ENCODE measurements around the gene ACP2. TPM values are rescaled to one million over a fixed set of nuclear protein-coding genes. Genes with fewer than 3 reads are reported as not detected.

The ACP2 gene
- total and polyA plus RNA-seq, 9 donors: 14.7 to 25.5 (median 18.7) TPM

DNA sequence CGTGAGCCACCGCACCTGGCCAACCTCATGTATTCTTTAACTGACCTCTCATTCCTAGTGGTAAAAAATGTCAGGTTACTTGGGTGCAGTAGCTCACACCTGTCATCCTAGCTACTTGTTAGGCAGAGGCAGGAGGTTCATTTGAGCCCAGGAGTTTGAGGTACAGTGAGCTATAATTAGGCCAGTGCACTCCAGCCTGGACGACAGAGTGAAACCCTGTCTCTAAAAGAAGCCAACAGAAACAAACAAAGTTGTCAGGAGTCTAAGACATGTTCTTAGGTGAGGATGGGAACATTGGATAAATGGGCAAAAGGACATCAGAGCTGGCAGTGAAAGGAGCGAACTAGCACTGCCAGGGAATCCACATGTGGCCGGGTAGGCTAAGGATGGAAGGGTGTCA is 39.5 kb upstream of the ACP2 start:
- WGBS, 3 donors: 81 to 87% (median 86%) methylated on average over 5 of the region's 5 CpGs
- no peaks in the 10 kb centered on the region for H3K4me1 ChIP-seq (ENCODE audit: insufficient read depth)
- no peak for DNase-seq

DNA sequence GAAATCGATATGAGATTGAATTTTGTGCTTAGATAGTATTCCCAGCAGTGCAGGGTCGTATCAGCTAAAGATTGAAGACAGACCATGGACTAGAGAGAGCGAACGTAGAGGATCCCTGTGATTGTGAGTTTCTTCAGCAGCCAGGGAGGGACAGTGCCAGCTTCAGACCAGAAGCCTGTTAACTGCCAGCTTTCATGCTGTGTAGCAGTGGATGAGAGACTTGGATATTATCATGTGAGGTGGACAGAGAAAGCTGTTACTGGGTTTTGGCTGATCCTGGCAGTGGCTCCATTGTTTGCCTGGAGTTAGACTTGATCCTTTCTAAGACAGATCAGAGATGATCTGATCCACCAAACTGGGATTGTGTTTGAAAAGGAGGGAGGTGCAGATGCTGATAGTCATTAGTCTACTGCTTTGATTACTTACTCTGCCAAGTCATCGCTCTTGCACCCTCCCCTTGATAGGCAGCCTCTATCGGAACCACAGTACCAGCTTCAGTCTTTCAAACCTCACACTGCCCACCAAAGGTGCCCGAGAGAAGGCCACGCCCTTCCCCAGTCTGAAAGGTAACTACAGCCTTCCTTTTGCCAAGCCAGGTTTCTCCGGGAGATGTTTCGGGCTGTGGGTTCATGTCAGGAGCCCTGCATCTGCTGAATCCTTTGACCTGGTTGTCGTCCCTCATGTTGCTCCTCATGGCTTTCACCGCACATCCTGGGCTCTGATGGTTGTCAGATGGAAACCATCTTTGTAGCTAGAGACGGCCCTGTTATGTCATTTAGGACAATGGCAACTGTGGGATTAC is 37.6 kb upstream of the ACP2 start:
- intact Hi-C loops (cut with DNase I): no loop called here
- TF ChIP-seq EP300 (IDR thresholded peaks at IDR 0.05) (no peak), POLR2A (IDR thresholded peaks at IDR 0.05) (no peak)
- TF ChIP-seq, protein P1, sequence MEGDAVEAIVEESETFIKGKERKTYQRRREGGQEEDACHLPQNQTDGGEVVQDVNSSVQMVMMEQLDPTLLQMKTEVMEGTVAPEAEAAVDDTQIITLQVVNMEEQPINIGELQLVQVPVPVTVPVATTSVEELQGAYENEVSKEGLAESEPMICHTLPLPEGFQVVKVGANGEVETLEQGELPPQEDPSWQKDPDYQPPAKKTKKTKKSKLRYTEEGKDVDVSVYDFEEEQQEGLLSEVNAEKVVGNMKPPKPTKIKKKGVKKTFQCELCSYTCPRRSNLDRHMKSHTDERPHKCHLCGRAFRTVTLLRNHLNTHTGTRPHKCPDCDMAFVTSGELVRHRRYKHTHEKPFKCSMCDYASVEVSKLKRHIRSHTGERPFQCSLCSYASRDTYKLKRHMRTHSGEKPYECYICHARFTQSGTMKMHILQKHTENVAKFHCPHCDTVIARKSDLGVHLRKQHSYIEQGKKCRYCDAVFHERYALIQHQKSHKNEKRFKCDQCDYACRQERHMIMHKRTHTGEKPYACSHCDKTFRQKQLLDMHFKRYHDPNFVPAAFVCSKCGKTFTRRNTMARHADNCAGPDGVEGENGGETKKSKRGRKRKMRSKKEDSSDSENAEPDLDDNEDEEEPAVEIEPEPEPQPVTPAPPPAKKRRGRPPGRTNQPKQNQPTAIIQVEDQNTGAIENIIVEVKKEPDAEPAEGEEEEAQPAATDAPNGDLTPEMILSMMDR (IDR thresholded peaks at IDR 0.05): no peak
- no peaks in the 10 kb centered on the region for H3K4me1 ChIP-seq (ENCODE audit: insufficient read depth)
- no peak overlapping the region for H3K4me3 ChIP-seq
- no peaks in the 10 kb centered on the region for H3K36me3 ChIP-seq
- 92% methylated on average over 13 of the region's 13 CpGs for WGBS, 3 donors
- no peak overlapping the region for H3K27ac ChIP-seq
- H3K9me3 ChIP-seq: no peaks in the 10 kb centered on the region
- H3K27me3 ChIP-seq: no peaks in the 10 kb centered on the region
- no peak for DNase-seq

More for the DNA sequence above, 39.5 kb upstream of the ACP2 start:
- intact Hi-C loops (cut with DNase I): no loop called here
- no peak overlapping the region for H3K27ac ChIP-seq
- H3K9me3 ChIP-seq: no peaks in the 10 kb centered on the region
- no peak overlapping the region for H3K4me3 ChIP-seq
- H3K27me3 ChIP-seq: no peaks in the 10 kb centered on the region
- H3K36me3 ChIP-seq: no peaks in the 10 kb centered on the region
- TF ChIP-seq, protein P1 (IDR thresholded peaks at IDR 0.05): no peak
- no peak for TF ChIP-seq POLR2A (IDR thresholded peaks at IDR 0.05)
- no peak for TF ChIP-seq EP300 (IDR thresholded peaks at IDR 0.05)

DNA sequence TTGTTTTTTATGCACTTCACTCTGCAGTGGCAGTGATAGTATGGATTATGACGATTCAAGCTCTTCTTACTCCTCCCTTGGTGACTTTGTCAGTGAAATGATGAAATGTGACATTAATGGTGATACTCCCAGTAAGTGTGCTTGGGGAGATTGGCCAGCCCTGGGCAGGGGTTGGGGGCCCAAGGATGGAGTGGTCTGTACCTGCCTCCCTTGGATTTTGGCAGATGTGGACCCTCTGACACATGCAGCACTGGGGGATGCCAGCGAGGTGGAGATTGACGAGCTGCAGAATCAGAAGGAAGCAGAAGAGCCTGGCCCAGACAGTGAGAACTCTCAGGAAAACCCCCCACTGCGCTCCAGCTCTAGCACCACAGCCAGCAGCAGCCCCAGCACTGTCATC is 35.5 kb upstream of the ACP2 start:
- 92 to 94% (median 93%) methylated on average over 4 of the region's 4 CpGs for WGBS, 3 donors
- no peaks in the 10 kb centered on the region for H3K27me3 ChIP-seq
- no peaks in the 10 kb centered on the region for H3K36me3 ChIP-seq
- no peak overlapping the region for H3K27ac ChIP-seq
- no peaks in the 10 kb centered on the region for H3K9me3 ChIP-seq
- intact Hi-C loops (cut with DNase I): no loop called here
- TF ChIP-seq POLR2A (IDR thresholded peaks at IDR 0.05): no peak
- TF ChIP-seq EP300 (IDR thresholded peaks at IDR 0.05): no peak
- TF ChIP-seq, protein P1 (IDR thresholded peaks at IDR 0.05): no peak
- DNase-seq: no peak
- H3K4me1 ChIP-seq (ENCODE audit: insufficient read depth): no peaks in the 10 kb centered on the region
- H3K4me3 ChIP-seq: no peak overlapping the region

DNA sequence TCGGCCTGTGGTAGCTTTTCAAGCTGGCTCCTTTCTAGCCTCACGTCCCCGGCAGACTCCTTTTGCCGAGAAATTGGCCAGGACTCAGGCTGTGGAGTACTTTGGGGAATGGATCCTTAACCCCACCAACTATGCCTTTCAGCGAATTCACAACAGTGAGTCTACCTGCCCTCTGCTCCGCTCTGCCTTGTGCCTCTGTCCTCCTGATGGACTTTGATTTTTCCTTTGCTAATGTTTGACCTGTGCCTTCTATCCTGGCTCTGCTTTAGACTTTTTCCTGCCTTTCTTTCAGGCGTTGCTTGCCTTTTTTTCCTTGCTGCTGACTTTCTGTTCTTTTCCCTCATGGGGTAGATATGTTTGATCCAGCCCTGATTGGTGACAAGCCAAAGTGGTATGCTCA is 33.8 kb upstream of the ACP2 start:
- DNase-seq: no peak
- intact Hi-C loops (cut with DNase I): no loop called here
- no peaks in the 10 kb centered on the region for H3K27me3 ChIP-seq
- no peak overlapping the region for H3K27ac ChIP-seq
- H3K36me3 ChIP-seq: no peaks in the 10 kb centered on the region
- no peaks in the 10 kb centered on the region for H3K4me1 ChIP-seq (ENCODE audit: insufficient read depth)
- TF ChIP-seq EP300 (IDR thresholded peaks at IDR 0.05): no peak
- TF ChIP-seq, protein P1 (IDR thresholded peaks at IDR 0.05): no peak
- TF ChIP-seq POLR2A (IDR thresholded peaks at IDR 0.05): no peak
- 92 to 93% (median 92%) methylated on average over 7 of the region's 7 CpGs for WGBS, 3 donors
- no peaks in the 10 kb centered on the region for H3K9me3 ChIP-seq
- no peak overlapping the region for H3K4me3 ChIP-seq
